NB4 (cell line): ENCODE results near the gene ACOXL.

Source experiments
- DNase-seq: peaks from one replicate; pipeline ENCODE4 v3.0.0; 2010; ENCODE audit warnings: low read depth
- H3K4me3 ChIP-seq: one replicate; pipeline ENCODE4 v1.5.1; 2011; ENCODE audit warnings: mild to moderate bottlenecking, low read depth, low read length, moderate library complexity
- CTCF ChIP-seq: IDR thresholded peaks from one replicate; pipeline ENCODE4 v1.5.1; 2012; ENCODE audit warnings: low read depth, low read length
- MAX ChIP-seq: IDR thresholded peaks from 2 replicates; pipeline ENCODE4 v1.6.1; 2011; ENCODE audit warnings: low read depth, low read length
- MYC ChIP-seq: IDR thresholded peaks from 2 replicates; pipeline ENCODE4 v1.6.1; 2011; ENCODE audit warnings: low read depth, low read length
- POLR2A ChIP-seq: IDR thresholded peaks from 2 replicates; pipeline ENCODE4 v1.6.1; 2011; ENCODE audit warnings: mild to moderate bottlenecking; ENCODE audit not compliant: insufficient read length; ENCODE audit errors: extremely low read depth

ACOXL gene

GRCh38 chr2:111053825-111054515 is 321.6 kb downstream of the ACOXL start:
- TF ChIP-seq CTCF (no peak), MYC (no peak), MAX (no peak), POLR2A (no peak)
- no peak for DNase-seq
- no peak overlapping the region for H3K4me3 ChIP-seq

GRCh38 chr2:111054791-111055691 is 322.7 kb downstream of the ACOXL start:
- no peak overlapping the region for H3K4me3 ChIP-seq
- DNase-seq: no peak
- TF ChIP-seq POLR2A (no peak), MAX (no peak), CTCF (no peak), MYC (no peak)

GRCh38 chr2:111055735-111056134 is 323.4 kb downstream of the ACOXL start:
- TF ChIP-seq POLR2A: no peak
- no peak for TF ChIP-seq MYC
- TF ChIP-seq CTCF: no peak
- no peak for TF ChIP-seq MAX
- DNase-seq: no peak
- H3K4me3 ChIP-seq: no peak overlapping the region

GRCh38 chr2:111057045-111057444 is 324.7 kb downstream of the ACOXL start:
- TF ChIP-seq MAX (no peak), MYC (no peak), CTCF (no peak), POLR2A (no peak)
- DNase-seq: no peak
- no peak overlapping the region for H3K4me3 ChIP-seq

- TF ChIP-seq POLR2A: no peak
- TF ChIP-seq CTCF: no peak
- TF ChIP-seq MAX: no peak
- no peak for TF ChIP-seq MYC
- H3K4me3 ChIP-seq: no peak overlapping the region
- DNase-seq: no peak
Measured at GRCh38 chr2:111057721-111058120, 325.3 kb downstream of the ACOXL start.
